ENCODE data around the gene NAA11. TPM values are rescaled to one million over a fixed set of nuclear protein-coding genes. Genes with fewer than 3 reads are reported as not detected.

The NAA11 gene
- total RNA-seq, 2 experiments from 2014 or later = not detected

DNA sequence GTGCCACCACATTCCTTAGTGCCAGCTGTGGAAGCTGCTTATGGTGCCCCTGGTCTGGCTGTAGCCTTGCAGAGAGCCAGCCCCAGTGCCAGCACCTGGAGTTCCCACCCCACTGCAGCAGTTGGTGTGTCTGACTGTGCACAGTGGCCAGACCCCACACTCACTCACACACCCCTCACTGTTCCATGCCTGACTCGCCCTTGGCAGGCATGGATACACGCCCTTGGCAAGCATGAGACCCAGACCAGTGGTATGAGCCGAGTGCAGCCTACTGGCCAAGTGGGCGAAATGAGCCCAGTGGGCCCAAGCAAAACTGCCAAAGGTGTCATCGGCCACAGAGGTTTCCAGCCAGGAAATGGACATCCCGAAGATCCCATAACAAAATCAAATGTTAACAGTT lies 27.4 kb downstream of the NAA11 start:
- Histone ChIP-seq H3K4me2 (ENCODE audit: low read length) (no peak overlapping the region), H3K36me3 (ENCODE audit: insufficient read depth, low read length) (no peaks in the 10 kb centered on the region), H3K9me2 (ENCODE audit: insufficient read depth, low read length) (no peaks in the 10 kb centered on the region), H3K4me3 (ENCODE audit: low read depth, low read length, poor library complexity, severe bottlenecking) (no peak overlapping the region), H3K27ac (ENCODE audit: low read depth, low read length, poor library complexity, severe bottlenecking) (no peak overlapping the region), H3K4me1 (ENCODE audit: insufficient read depth, low read length, poor library complexity, severe bottlenecking) (no peaks in the 10 kb centered on the region), H4K20me1 (ENCODE audit: insufficient read depth, low read length) (no peaks in the 10 kb centered on the region), H3K79me2 (ENCODE audit: insufficient read depth, low read depth, low read length) (no peaks in the 10 kb centered on the region), H2AFZ (ENCODE audit: low read length) (no peak overlapping the region), H3K9me3 (ENCODE audit: low read length) (no peaks in the 10 kb centered on the region)
- intact Hi-C loops (cut with micrococcal nuclease; ENCODE audit: unreplicated experiment) = no loop called here
- no peak for TF ChIP-seq CTCF (conservative IDR thresholded peaks at IDR 0.05; ENCODE audit: low read length)
- TF ChIP-seq EZH2phosphoT487 (IDR thresholded peaks at IDR 0.05; ENCODE audit: borderline replicate concordance, low read depth, low read length) = no peak
- DNase-seq (ENCODE audit: low spot score) = no peak
- CTCF ChIA-PET (ENCODE audit: unreplicated experiment) = no interaction called here
- POLR2A ChIA-PET = interaction anchor here (0.5 kb wide), 1 partner anchor 26 kb away, joined by 5 read pairs; no protein-coding TSS in a partner anchor
- BruUV-seq (replicated peaks) = no TSS peak

- BruUV-seq (replicated peaks) = no TSS peak
- no peak for TF ChIP-seq EZH2phosphoT487 (IDR thresholded peaks at IDR 0.05; ENCODE audit: borderline replicate concordance, low read depth, low read length)
- no peak for TF ChIP-seq CTCF (conservative IDR thresholded peaks at IDR 0.05; ENCODE audit: low read length)
- Histone ChIP-seq H3K9me2 (ENCODE audit: insufficient read depth, low read length) (no peaks in the 10 kb centered on the region), H3K9me3 (ENCODE audit: low read length) (no peaks in the 10 kb centered on the region), H4K20me1 (ENCODE audit: insufficient read depth, low read length) (no peaks in the 10 kb centered on the region), H3K79me2 (ENCODE audit: insufficient read depth, low read depth, low read length) (no peaks in the 10 kb centered on the region), H3K27ac (ENCODE audit: low read depth, low read length, poor library complexity, severe bottlenecking) (no peak overlapping the region), H3K4me2 (ENCODE audit: low read length) (no peak overlapping the region), H3K4me3 (ENCODE audit: low read depth, low read length, poor library complexity, severe bottlenecking) (no peak overlapping the region), H3K36me3 (ENCODE audit: insufficient read depth, low read length) (no peaks in the 10 kb centered on the region), H3K4me1 (ENCODE audit: insufficient read depth, low read length, poor library complexity, severe bottlenecking) (no peaks in the 10 kb centered on the region), H2AFZ (ENCODE audit: low read length) (no peak overlapping the region)
- ChIA-PET POLR2A (interaction anchor here (0.5 to 0.6 kb wide), 2 partner anchors 26 to 118 kb away, joined by 3 to 5 read pairs; no protein-coding TSS in a partner anchor), CTCF (ENCODE audit: unreplicated experiment) (no interaction called here)
- intact Hi-C loops (cut with micrococcal nuclease; ENCODE audit: unreplicated experiment) = no loop called here
- no peak for DNase-seq (ENCODE audit: low spot score)
Measured at GRCh38 chr4:79298027-79298426, 27.8 kb downstream of the NAA11 start.

- BruUV-seq (replicated peaks) = no TSS peak
- intact Hi-C loops (cut with micrococcal nuclease; ENCODE audit: unreplicated experiment) = no loop called here
- Histone ChIP-seq H3K36me3 (ENCODE audit: insufficient read depth, low read length) (no peaks in the 10 kb centered on the region), H3K9me3 (ENCODE audit: low read length) (no peaks in the 10 kb centered on the region), H3K4me1 (ENCODE audit: insufficient read depth, low read length, poor library complexity, severe bottlenecking) (no peaks in the 10 kb centered on the region), H3K4me2 (ENCODE audit: low read length) (no peak overlapping the region), H3K4me3 (ENCODE audit: low read depth, low read length, poor library complexity, severe bottlenecking) (no peak overlapping the region), H3K79me2 (ENCODE audit: insufficient read depth, low read depth, low read length) (no peaks in the 10 kb centered on the region), H2AFZ (ENCODE audit: low read length) (no peak overlapping the region), H4K20me1 (ENCODE audit: insufficient read depth, low read length) (no peaks in the 10 kb centered on the region), H3K9me2 (ENCODE audit: insufficient read depth, low read length) (no peaks in the 10 kb centered on the region), H3K27ac (ENCODE audit: low read depth, low read length, poor library complexity, severe bottlenecking) (no peak overlapping the region)
- CTCF ChIA-PET (ENCODE audit: unreplicated experiment) = no interaction called here
- POLR2A ChIA-PET = interaction anchor here (0.6 kb wide), 1 partner anchor 119 kb away, joined by 3 read pairs; no protein-coding TSS in a partner anchor
- DNase-seq (ENCODE audit: low spot score) = no peak
- TF ChIP-seq CTCF (conservative IDR thresholded peaks at IDR 0.05; ENCODE audit: low read length) (no peak), EZH2phosphoT487 (IDR thresholded peaks at IDR 0.05; ENCODE audit: borderline replicate concordance, low read depth, low read length) (no peak)
Measured at GRCh38 chr4:79297479-79297878, 28.4 kb downstream of the NAA11 start.
